ENCODE measurements around the gene SSR4. TPM values are rescaled to one million over a fixed set of nuclear protein-coding genes. Genes with fewer than 3 reads are reported as not detected.

SSR4 gene
- total RNA-seq, 1 experiment from 2014 or later, result 179 TPM

GRCh38 chrX:153818571-153819383 lies 24.3 kb downstream of the SSR4 start:
- no peak overlapping the region for H3K4ac ChIP-seq (ENCODE audit: low read depth, low read length)
- no peak overlapping the region for H2BK120ac ChIP-seq (ENCODE audit: low read depth, low read length, poor library complexity, severe bottlenecking)
- H3K9ac ChIP-seq (ENCODE audit: extremely low read depth, insufficient read length, low read length), result no peak overlapping the region
- H3K14ac ChIP-seq (ENCODE audit: insufficient read depth, low read length), result peak overlapping the region; percentile 86; the same call in 1 of the 2 replicates
- peaks cover 11% of the 10 kb centered on the region for H3K9me3 ChIP-seq (ENCODE audit: control insufficient read depth, low read depth, low read length)
- H3K36me3 Mint-ChIP-seq (ENCODE audit: insufficient read depth in 1 of 3, low read depth in 3 of 3), result peaks cover 3 to 24% (median 21%) of the 10 kb centered on the region in 3 experiments; a peak in 6 of 7 replicates
- no peak overlapping the region for H4K5ac ChIP-seq (ENCODE audit: insufficient read length, low read depth, low read length)
- no peaks in the 10 kb centered on the region for H3K27me3 Mint-ChIP-seq (ENCODE audit: low read depth)
- no peak for DNase-seq
- H3K79me2 ChIP-seq (ENCODE audit: insufficient read depth, low read length), result peaks cover 36% of the 10 kb centered on the region; the same call in 1 of the 2 replicates
- no peaks in the 10 kb centered on the region for H4K20me1 ChIP-seq (ENCODE audit: control insufficient read depth, insufficient read depth, insufficient read length)
- no peak overlapping the region for H4K91ac ChIP-seq (ENCODE audit: insufficient read length, low read depth, low read length)
- H3K27me3 ChIP-seq (ENCODE audit: insufficient read depth, low read length), result no peaks in the 10 kb centered on the region
- H2BK5ac ChIP-seq (ENCODE audit: insufficient read length, low read length), result no peak overlapping the region
- H2AFZ ChIP-seq (ENCODE audit: low read length), result no peak overlapping the region
- no peak overlapping the region for H4K8ac ChIP-seq (replicated peaks; ENCODE audit: insufficient read length, low read depth, low read length)
- peaks cover 66 to 71% of the 10 kb centered on the region in 2 experiments for H3K9me3 Mint-ChIP-seq
- H3K23ac ChIP-seq (ENCODE audit: insufficient read length, low read depth, low read length), result no peak overlapping the region
- H3K4me2 ChIP-seq (ENCODE audit: insufficient read depth, insufficient read length, low read length), result peak overlapping the region; percentile 37
- no peak for TF ChIP-seq CTCF (conservative IDR thresholded peaks at IDR 0.05)
- H3K4me1 ChIP-seq (ENCODE audit: insufficient read depth, low read length), result no peaks in the 10 kb centered on the region; the same call in 1 of the 2 replicates
- H3K56ac ChIP-seq (ENCODE audit: insufficient read length, low read depth, low read length), result no peak overlapping the region
- no peaks in the 10 kb centered on the region for H3K79me1 ChIP-seq (ENCODE audit: insufficient read depth, low read depth, low read length, poor library complexity, severe bottlenecking)
- H3K27ac ChIP-seq (ENCODE audit: insufficient read length, low read depth, low read length), result no peak overlapping the region
- H2BK15ac ChIP-seq (ENCODE audit: low read depth, low read length), result no peak overlapping the region
- H3K4me3 Mint-ChIP-seq, result peak overlapping the region; percentile 49 to 71
- no CpG with 5 or more reads among the region's 67 CpGs for WGBS (ENCODE audit: extremely low coverage, insufficient read length, low lambda C conversion rate)
- no peaks in the 10 kb centered on the region for H3K23me2 ChIP-seq (ENCODE audit: insufficient read length, low read depth, low read length, poor library complexity, severe bottlenecking)
- H2AK5ac ChIP-seq (ENCODE audit: insufficient read length, low read length), result no peak overlapping the region
- peaks cover 27 to 36% of the 10 kb centered on the region in 2 experiments for H3K4me1 Mint-ChIP-seq
- H3K27ac Mint-ChIP-seq, result peak overlapping the region in 1 of 3 experiments; percentile 84; a peak in 1 of 7 replicates
- H2BK12ac ChIP-seq (ENCODE audit: insufficient read length, low read depth, low read length), result no peak overlapping the region
- peak overlapping the region; percentile 74 for H3K18ac ChIP-seq (ENCODE audit: insufficient read length, low read depth, low read length)
- H3T11ph ChIP-seq (ENCODE audit: low read length), result no peak overlapping the region
- no peak overlapping the region for H2BK20ac ChIP-seq (ENCODE audit: low read depth, low read length, poor library complexity, severe bottlenecking)

Measured in H9 (cell line).